RCC 7860 (cell line): Measurements from ENCODE around the gene KCP.

ENCODE experiments used
- DNase-seq: peaks from one replicate; pipeline ENCODE4 v3.0.0-alpha.2; 2015; ENCODE audit warnings: low spot score
- FAIRE-seq: peaks from 2 replicates; lab custom pipeline; 2012; peaks lifted over from hg19 to GRCh38; lab: Jason Lieb, UNC

KCP gene

DNA sequence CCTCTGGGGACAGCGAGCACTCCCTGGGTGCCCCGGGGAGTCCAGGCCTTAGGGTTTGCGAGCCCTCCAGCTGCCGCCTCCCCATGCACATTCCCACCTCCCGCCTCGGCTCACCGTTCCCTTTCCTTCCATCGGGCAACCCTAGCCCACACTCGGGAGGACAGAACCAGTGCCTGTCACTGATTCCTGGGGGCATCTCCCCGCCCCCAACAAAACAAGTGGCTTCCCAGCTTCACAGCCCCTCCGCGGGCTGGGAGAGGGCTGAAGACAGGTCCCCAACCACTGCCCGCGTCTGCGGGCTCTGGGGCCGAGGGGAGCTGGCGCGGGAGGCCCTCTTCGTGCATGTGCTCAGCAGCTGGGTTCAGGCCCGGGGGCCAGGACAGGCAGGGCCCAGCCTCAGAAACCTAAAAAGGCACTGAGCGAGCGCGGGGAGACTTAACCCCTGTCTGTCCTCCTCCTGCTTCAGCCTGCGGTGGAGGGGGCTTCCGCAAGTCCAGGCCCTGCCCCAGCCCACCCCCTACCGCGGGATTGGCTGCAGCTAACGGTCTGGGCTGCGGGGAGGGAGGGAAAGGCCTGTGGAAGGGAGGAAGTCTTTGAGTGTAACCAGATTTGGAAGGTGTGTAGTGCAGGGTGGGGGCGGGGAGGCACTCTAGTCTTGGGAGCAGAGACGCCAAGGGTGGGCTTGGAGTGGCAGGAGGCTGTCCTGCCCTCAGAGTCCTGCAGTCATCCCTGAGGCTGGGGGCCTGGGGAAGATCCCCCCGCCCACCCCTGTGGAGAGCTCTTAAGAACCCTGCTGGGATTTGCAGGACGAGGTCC lies 79.1 kb downstream of the KCP start:
- FAIRE-seq, result peak; percentile 59
- DNase-seq, result peak; percentile 69

- DNase-seq, result peak; percentile 62
- no peak for FAIRE-seq
Observed at GRCh38 chr7:128830231-128831177, 80.0 kb downstream of the KCP start, which contains the start of gene FLNC. FLNC (plus strand) TSS chr7:128830406; CDS start chr7:128830638, 232 bp downstream.

DNA sequence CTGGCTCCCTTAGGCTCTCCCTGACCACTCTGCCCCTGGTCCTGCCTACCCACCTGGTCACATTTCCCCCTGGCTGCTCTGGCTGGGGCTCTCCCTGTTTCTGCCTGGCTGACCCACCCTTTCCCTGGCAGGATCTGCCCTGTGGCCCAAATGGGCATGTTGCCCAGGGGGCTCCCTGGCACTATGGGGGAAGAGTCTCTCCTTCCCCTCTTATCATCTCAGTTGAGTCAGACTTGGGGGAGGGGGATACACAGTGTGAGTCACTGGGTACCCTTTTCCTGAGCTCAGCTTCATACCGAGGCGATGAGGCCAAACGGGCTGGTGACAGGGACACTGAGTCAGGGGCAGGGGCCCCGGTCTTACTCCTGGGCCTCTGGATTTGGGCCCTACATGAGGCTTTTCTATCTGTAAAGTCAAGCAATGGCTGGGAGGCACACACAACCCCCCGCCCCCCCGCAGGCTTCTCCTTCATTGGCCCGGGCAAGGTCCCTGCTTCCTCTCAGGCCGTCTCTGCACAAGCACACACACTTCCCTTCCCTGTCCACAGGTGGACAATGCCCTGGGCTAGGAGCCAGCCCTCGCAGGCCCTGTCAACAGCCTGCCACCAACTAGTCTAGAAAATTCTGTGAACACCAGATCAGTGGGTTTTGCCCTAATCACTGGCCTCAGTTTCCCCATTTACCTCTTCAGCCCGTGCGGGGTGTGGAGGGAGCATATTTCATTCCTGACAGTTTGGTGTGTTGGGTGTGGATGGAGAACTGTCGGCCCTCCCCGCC lies 80.9 kb downstream of the KCP start:
- peak; percentile 94 for FAIRE-seq
- peak; percentile 100 for DNase-seq

GRCh38 chr7:128827971-128828711 lies 82.4 kb downstream of the KCP start:
- DNase-seq, result peak; percentile 88
- peak; percentile 67 for FAIRE-seq

GRCh38 chr7:128827248-128827958 lies 83.1 kb downstream of the KCP start:
- DNase-seq, result peak; percentile 97
- peak; percentile 96 for FAIRE-seq

GRCh38 chr7:128826916-128827247 lies 83.6 kb downstream of the KCP start:
- FAIRE-seq, result no peak
- DNase-seq, result no peak
